Naive B cell (primary cell): ENCODE results near the gene TAC3. TPM values are rescaled to one million over a fixed set of nuclear protein-coding genes. Genes with fewer than 3 reads are reported as not detected.
"Not testable (repeated sequence)": the region's sequence is repeated elsewhere in the genome, so short reads cannot be mapped to it uniquely, and the experiment has no call there.

Experiments used
- ATAC-seq, 2 donors: fragments of 150-1000 bp; cut with Tn5 transposase; 2 replicates each; pipeline ENCODE4 v1.10.0; 2021; ENCODE audit warnings: low read depth in 2 of 2, mild to moderate bottlenecking in 2 of 2, moderate library complexity in 2 of 2
- DNase-seq: peaks from one replicate; pipeline ENCODE4 v3.0.0; 2022
- H3K27ac Mint-ChIP-seq, 6 donors: one replicate each; pipeline ENCODE4 v1.8.0; 2020 to 2022; ENCODE audit warnings: mild to moderate bottlenecking in 6 of 6, mixed read lengths in 6 of 6, moderate library complexity in 5 of 6, inconsistent platforms in 2 of 6
- H3K27me3 Mint-ChIP-seq, 3 donors: one replicate each; pipeline ENCODE4 v1.8.0; 2021 to 2022; ENCODE audit warnings: mixed read lengths in 3 of 3, mild to moderate bottlenecking in 1 of 3
- H3K36me3 Mint-ChIP-seq, 2 donors: one replicate each; pipeline ENCODE4 v1.8.0; 2020 to 2022; ENCODE audit warnings: mixed read lengths in 2 of 2, inconsistent platforms in 1 of 2, mild to moderate bottlenecking in 1 of 2
- H3K4me1 Mint-ChIP-seq, 3 donors: one replicate each; pipeline ENCODE4 v1.8.0; 2020 to 2022; ENCODE audit warnings: mixed read lengths in 3 of 3, inconsistent platforms in 1 of 3, mild to moderate bottlenecking in 1 of 3, moderate library complexity in 1 of 3
- H3K4me3 Mint-ChIP-seq, 8 donors: one replicate each; pipeline ENCODE4 v1.8.0; 2020 to 2022; ENCODE audit warnings: mild to moderate bottlenecking in 8 of 8, mixed read lengths in 8 of 8, moderate library complexity in 8 of 8, inconsistent platforms in 2 of 8
- H3K9me3 Mint-ChIP-seq, 7 donors: one replicate each; pipeline ENCODE4 v1.8.0; 2020 to 2022; ENCODE audit warnings: mixed read lengths in 7 of 7, mild to moderate bottlenecking in 5 of 7, inconsistent platforms in 2 of 7, moderate library complexity in 1 of 7
- polyA plus RNA-seq, 6 donors: library from polyadenylated mRNA; unstranded; fragments of 300-500 nt; fragmentation: Illumina TruSeq; gene quantifications; one replicate each; pipeline ENCODE4 v1.2.3, GENCODE V29; 2021; ENCODE audit warnings: low read depth in 6 of 6

TAC3 gene
- polyA plus RNA-seq, 6 donors from 2014 or later, result not detected

DNA sequence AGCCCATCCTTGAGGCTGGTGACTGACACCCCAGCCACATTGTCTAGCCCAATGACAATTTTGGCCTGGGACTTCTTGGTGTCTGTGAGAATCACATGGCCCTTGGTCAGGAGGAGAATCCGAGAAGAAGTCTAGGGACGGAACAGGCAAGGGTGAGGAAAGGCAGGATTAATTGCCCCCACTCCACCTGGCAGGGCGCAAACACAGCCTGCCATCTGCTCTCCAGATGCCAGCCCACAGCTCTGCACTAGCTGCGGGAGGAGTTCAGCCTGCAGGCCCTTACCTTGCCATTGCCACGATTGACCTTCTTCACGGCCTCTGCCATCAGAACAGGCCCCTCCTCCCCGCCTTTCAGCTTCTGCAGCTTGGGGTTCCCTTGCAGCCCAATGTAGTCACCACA is 13.1 kb upstream of the TAC3 start:
- H3K9me3 Mint-ChIP-seq, result no peaks in the 10 kb centered on the region
- H3K4me3 Mint-ChIP-seq, result peak overlapping the region in 1 of 8 donors; percentile 10
- H3K27ac Mint-ChIP-seq, result no peak overlapping the region
- DNase-seq (no peak), ATAC-seq (no peak)
- peaks cover 11 to 16% (median 14%) of the 10 kb centered on the region in 3 donors for H3K4me1 Mint-ChIP-seq
- H3K27me3 Mint-ChIP-seq, result peaks cover 5 to 10% (median 10%) of the 10 kb centered on the region in 3 donors
- H3K36me3 Mint-ChIP-seq, result no peaks in the 10 kb centered on the region

GRCh38 chr12:57027805-57028153 is 11.4 kb upstream of the TAC3 start:
- Mint-ChIP-seq H3K27ac (peak overlapping the region in 2 of 6 donors; percentile 1 to 56), H3K36me3 (no peaks in the 10 kb centered on the region), H3K9me3 (no peaks in the 10 kb centered on the region), H3K4me1 (peaks cover 11 to 16% (median 14%) of the 10 kb centered on the region in 3 donors), H3K27me3 (peaks cover 5 to 10% (median 10%) of the 10 kb centered on the region in 3 donors), H3K4me3 (no peak overlapping the region)
- DNase-seq (no peak), ATAC-seq (no peak)

DNA sequence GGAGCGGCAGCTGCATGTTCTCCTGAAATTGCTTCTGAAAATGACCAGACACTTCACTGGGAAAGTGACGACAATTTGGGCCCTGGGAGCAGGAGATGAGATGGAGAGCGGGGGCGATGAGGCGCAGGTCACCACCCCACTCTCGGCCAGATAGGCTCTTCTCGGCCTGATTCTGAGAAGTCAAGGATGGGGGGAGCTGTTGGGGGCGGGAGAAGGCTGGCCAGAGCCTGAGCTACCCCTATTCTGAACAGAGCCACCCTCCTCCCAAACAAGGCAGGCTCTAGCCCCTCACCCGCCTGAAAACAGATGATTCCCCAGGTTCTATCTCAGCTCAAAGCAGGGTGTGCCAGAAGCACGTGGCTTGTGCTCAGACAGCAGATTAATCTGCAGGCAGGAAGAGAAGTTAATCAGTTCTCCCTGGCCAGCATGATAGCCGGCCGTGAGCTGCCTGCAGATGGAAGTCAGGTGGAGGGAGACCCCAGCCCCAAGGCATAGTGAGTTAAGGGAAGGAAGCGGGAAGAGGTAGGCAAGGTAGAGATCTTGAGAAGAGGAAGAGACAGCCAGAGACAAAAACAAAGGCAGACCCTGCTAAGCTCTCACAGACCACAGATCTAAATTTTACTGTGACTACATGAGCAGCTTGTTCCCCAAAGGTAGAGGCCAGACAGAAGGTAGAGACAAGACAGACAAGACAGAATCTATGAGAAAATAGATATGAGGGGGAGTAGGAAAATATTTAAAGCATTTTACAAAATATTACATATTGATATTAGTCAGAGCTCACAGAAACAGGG is 10.9 kb upstream of the TAC3 start:
- no peaks in the 10 kb centered on the region for H3K36me3 Mint-ChIP-seq
- DNase-seq, result no peak
- peaks cover 11 to 16% (median 14%) of the 10 kb centered on the region in 3 donors for H3K4me1 Mint-ChIP-seq
- H3K4me3 Mint-ChIP-seq, result no peak overlapping the region
- H3K9me3 Mint-ChIP-seq, result no peaks in the 10 kb centered on the region
- no peak for ATAC-seq
- H3K27ac Mint-ChIP-seq, result peak overlapping the region in 1 of 6 donors; percentile 1
- peaks cover 5 to 10% (median 10%) of the 10 kb centered on the region in 3 donors for H3K27me3 Mint-ChIP-seq

- no peak overlapping the region for H3K27ac Mint-ChIP-seq
- no peak overlapping the region for H3K4me3 Mint-ChIP-seq
- ATAC-seq (no peak), DNase-seq (no peak)
- H3K4me1 Mint-ChIP-seq, result peaks cover 0 to 5% (median 3%) of the 10 kb centered on the region in 3 donors
- no peaks in the 10 kb centered on the region for H3K9me3 Mint-ChIP-seq
- peaks cover 5 to 10% (median 10%) of the 10 kb centered on the region in 3 donors for H3K27me3 Mint-ChIP-seq
- H3K36me3 Mint-ChIP-seq, result no peaks in the 10 kb centered on the region
Measured at GRCh38 chr12:57025196-57025595, 8.9 kb upstream of the TAC3 start.

DNA sequence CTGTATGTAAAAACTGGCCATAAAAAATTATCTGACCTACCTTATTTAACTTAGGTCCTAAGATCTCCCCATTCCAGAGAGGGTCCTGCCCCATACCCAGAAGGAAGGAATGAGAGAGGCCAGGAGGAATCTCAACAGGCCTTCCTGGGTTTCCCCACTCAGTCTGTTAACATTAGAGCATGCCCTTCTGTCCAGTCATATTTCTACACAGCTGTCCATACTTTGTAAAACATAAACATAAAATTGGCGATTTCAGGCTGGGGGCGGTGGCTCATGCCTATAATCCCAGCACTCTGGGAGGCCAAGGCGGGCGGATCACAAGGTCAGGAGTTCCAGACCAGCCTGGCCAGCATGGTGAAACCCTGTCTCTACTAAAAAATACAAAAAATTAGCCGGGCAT is 6.0 kb upstream of the TAC3 start:
- H3K4me1 Mint-ChIP-seq, ATAC-seq, H3K27me3 Mint-ChIP-seq, H3K9me3 Mint-ChIP-seq, DNase-seq, H3K36me3 Mint-ChIP-seq: not testable (repeated sequence)
- peak overlapping the region in 1 of 8 donors; percentile 15 for H3K4me3 Mint-ChIP-seq
- peak overlapping the region in 2 of 6 donors; percentile 37 to 69 for H3K27ac Mint-ChIP-seq

DNA sequence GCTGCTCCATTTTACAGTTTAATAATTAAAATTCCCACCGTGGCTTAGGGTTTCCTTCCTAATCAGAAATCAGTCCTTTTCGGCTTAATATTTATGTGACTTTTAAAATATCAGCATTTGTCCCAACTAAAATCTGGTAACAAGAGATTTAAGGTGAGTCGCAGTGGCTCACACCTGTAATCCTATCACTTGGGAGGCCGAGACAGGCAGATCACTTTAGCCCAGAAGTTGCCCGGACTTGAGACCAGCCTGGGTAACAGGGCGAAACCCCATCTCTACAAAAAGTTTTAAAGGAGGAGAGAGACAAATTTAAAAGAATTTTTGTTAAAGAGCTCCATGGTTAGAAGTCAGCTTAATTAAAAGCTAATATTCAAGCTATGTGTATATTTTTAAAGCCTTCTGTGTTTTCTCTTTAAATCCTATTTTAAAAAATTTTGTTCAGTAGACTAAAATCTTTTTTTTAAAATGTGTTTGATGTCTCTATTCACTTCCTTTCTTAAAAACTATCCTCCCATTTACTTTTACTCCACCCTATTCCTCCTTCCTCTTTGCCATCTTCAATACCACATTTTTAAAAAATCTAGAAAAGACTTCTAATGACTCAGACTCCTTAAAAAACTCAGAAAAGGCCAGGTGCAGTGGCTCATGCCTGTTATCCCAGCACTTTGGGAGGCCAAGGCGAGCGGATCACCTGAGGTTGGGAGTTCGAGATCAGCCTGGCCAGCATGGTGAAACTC is 3.8 kb upstream of the TAC3 start:
- H3K27ac Mint-ChIP-seq, result peak overlapping the region in 2 of 6 donors; percentile 87 to 97
- ATAC-seq, result no peak
- peak overlapping the region in 3 of 8 donors; percentile 38 to 56 (median 41) for H3K4me3 Mint-ChIP-seq
- H3K9me3 Mint-ChIP-seq, result no peaks in the 10 kb centered on the region
- peaks cover 1 to 5% (median 5%) of the 10 kb centered on the region in 3 donors for H3K27me3 Mint-ChIP-seq
- DNase-seq, result no peak
- peaks cover 0 to 6% (median 5%) of the 10 kb centered on the region in 3 donors for H3K4me1 Mint-ChIP-seq
- no peaks in the 10 kb centered on the region for H3K36me3 Mint-ChIP-seq

DNA sequence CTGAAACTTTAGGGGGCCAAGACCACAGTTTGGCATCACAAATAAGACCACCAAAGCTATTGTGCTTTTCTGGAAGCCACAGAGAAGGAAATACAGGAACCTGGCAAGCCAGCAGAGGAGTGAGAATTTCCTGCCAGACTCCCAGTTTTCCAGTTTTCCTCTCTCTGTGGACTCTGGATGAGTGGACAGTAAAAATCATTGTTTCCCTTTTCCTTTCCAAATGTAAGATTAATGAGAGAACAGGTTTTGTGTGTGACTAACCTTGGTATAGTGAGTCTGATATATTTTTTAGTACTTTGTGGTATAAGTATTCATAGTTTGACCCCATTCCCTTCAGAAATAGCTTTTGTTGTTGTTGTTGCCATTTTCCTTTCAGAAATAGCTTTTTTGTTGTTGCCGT is 2.6 kb upstream of the TAC3 start:
- ATAC-seq, result no peak
- Mint-ChIP-seq H3K27me3 (peaks cover 4 to 18% (median 17%) of the 10 kb centered on the region in 3 donors), H3K27ac (peak overlapping the region in 1 of 6 donors; percentile 11), H3K36me3 (no peaks in the 10 kb centered on the region), H3K4me1 (peaks cover 0 to 6% (median 5%) of the 10 kb centered on the region in 3 donors), H3K9me3 (no peaks in the 10 kb centered on the region), H3K4me3 (no peak overlapping the region)
- DNase-seq, result no peak

GRCh38 chr12:57018353-57018752 is 2.0 kb upstream of the TAC3 start:
- peaks cover 4 to 23% (median 21%) of the 10 kb centered on the region in 3 donors for H3K27me3 Mint-ChIP-seq
- not testable (repeated sequence) for H3K27ac Mint-ChIP-seq, ATAC-seq, DNase-seq, H3K9me3 Mint-ChIP-seq, H3K36me3 Mint-ChIP-seq, H3K4me3 Mint-ChIP-seq, H3K4me1 Mint-ChIP-seq

GRCh38 chr12:57012600-57013465 is 3.5 kb downstream of the TAC3 start:
- peaks cover 5 to 13% (median 7%) of the 10 kb centered on the region in 3 donors for H3K4me1 Mint-ChIP-seq
- H3K4me3 Mint-ChIP-seq, result no peak overlapping the region
- ATAC-seq (peak in 1 of 2 donors; percentile 50), DNase-seq (no peak)
- peaks cover 4 to 26% (median 21%) of the 10 kb centered on the region in 3 donors for H3K27me3 Mint-ChIP-seq
- peak overlapping the region in 2 of 6 donors; percentile 8 to 72 for H3K27ac Mint-ChIP-seq
- no peaks in the 10 kb centered on the region for H3K9me3 Mint-ChIP-seq
- H3K36me3 Mint-ChIP-seq, result no peaks in the 10 kb centered on the region

DNA sequence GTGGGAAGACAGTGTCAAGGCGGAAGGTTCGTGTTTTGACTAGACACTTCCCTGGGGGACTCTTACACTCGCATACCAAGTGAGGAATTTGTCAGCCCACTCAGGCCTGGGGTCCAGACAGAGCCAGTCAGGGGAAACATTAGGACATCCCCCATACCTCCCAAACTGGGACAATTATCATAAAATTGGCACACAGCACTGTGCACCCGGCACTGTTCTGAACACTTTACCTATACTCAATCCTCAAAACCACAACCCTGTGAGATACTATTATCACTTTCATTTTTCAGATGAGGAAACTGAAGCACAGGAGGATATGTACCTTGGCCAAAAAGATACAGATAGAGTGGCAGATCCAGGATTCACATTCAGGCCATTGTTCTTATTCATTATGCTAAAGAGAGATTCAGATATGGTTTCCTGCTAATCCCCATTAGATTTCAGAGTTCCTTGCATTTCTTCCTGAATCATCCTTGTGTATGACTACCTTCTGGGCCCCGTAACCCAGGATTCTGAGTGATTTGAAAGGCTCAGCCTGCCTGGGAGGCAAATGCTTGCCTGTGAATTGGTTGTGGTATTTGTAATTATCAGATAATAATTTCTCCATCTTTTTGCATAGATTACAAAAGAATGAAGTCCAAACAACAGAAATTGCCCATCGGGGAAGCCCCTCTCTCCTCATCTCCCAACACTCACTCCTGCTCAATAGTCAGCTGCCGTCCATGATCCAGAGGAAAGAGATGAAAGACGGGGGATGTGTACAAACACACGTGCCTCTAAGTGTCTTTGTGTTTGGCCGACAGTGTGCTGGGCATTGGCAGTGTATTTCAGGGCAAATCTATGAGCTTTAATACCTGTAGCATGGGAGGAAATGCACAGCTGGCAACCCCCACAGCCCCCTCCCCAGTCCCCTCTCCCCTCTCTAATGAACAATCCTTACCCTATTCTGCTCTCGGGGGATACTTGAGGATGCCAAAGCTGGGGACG is 4.6 kb downstream of the TAC3 start:
- Mint-ChIP-seq H3K27me3 (peaks cover 4 to 26% (median 21%) of the 10 kb centered on the region in 3 donors), H3K4me3 (no peak overlapping the region), H3K4me1 (peaks cover 10 to 19% (median 14%) of the 10 kb centered on the region in 3 donors), H3K27ac (peak overlapping the region in 1 of 6 donors; percentile 44), H3K9me3 (no peaks in the 10 kb centered on the region), H3K36me3 (no peaks in the 10 kb centered on the region)
- ATAC-seq (no peak), DNase-seq (no peak)

- Mint-ChIP-seq H3K9me3 (no peaks in the 10 kb centered on the region), H3K27ac (no peak overlapping the region), H3K4me3 (peak overlapping the region in 1 of 8 donors; percentile 1), H3K27me3 (peaks cover 4 to 26% (median 21%) of the 10 kb centered on the region in 3 donors), H3K36me3 (no peaks in the 10 kb centered on the region), H3K4me1 (peaks cover 14 to 24% (median 17%) of the 10 kb centered on the region in 3 donors)
- ATAC-seq (no peak), DNase-seq (no peak)
Measured at GRCh38 chr12:57010627-57011247, 5.6 kb downstream of the TAC3 start.
